HG03095 (cell line): ENCODE measurements around the gene KLK4.

ENCODE experiments used
- ATAC-seq: cut with Tn5 transposase; IDR thresholded peaks from one replicate; pipeline ENCODE4 v1.9.1; 2021; ENCODE audit warnings: moderate library complexity; ENCODE audit not compliant: unreplicated experiment

KLK4 gene

DNA sequence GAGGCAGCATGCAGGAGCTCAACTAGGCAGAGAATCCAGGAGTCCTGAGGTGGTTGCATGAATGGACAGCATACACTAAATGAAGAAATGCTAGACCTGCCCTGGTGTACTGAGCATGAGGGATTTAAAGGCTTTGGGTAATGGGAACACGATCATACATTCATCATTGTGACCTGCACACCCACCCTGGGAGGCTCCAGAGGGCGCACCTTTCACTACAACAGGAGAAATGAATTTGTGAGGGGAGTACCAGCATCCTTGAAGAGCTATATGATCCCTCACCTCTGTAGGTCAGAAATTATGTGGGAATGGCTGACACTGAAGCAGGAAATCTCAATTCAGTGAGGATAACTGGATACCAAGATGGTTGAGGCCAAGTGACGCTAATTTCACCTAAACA, 29.0 kb downstream of the KLK4 start:
- no peak for ATAC-seq

DNA sequence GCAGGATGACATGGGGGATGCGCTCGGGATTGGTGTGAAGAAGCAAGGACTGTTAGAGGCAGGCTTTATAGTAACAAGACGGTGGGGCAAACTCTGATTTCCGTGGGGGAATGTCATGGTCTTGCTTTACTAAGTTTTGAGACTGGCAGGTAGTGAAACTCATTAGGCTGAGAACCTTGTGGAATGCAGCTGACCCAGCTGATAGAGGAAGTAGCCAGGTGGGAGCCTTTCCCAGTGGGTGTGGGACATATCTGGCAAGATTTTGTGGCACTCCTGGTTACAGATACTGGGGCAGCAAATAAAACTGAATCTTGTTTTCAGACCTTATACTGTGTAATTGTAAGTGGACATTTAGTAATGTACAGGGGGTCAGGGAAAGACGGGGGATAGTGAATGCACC, 31.0 kb downstream of the KLK4 start:
- ATAC-seq: no peak

DNA sequence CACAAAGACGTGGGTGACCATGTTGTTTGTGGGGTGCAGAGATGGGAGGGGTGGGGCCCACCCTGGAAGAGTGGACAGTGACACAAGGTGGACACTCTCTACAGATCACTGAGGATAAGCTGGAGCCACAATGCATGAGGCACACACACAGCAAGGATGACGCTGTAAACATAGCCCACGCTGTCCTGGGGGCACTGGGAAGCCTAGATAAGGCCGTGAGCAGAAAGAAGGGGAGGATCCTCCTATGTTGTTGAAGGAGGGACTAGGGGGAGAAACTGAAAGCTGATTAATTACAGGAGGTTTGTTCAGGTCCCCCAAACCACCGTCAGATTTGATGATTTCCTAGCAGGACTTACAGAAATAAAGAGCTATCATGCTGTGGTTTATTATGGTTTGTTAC, 32.3 kb downstream of the KLK4 start:
- no peak for ATAC-seq

DNA sequence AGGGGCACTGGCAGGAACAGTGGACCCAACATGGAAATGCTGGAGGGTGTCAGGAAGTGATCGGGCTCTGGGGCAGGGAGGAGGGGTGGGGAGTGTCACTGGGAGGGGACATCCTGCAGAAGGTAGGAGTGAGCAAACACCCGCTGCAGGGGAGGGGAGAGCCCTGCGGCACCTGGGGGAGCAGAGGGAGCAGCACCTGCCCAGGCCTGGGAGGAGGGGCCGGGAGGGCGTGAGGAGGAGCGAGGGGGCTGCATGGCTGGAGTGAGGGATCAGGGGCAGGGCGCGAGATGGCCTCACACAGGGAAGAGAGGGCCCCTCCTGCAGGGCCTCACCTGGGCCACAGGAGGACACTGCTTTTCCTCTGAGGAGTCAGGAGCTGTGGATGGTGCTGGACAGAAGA, 33.9 kb downstream of the KLK4 start:
- no peak for ATAC-seq

DNA sequence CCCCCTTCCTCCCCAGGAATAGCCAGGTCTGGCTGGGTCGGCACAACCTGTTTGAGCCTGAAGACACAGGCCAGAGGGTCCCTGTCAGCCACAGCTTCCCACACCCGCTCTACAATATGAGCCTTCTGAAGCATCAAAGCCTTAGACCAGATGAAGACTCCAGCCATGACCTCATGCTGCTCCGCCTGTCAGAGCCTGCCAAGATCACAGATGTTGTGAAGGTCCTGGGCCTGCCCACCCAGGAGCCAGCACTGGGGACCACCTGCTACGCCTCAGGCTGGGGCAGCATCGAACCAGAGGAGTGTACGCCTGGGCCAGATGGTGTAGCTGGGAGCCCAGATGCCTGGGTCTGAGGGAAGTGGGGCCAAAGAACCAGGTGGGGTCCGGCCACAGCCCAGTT, 34.7 kb downstream of the KLK4 start:
- ATAC-seq: no peak

DNA sequence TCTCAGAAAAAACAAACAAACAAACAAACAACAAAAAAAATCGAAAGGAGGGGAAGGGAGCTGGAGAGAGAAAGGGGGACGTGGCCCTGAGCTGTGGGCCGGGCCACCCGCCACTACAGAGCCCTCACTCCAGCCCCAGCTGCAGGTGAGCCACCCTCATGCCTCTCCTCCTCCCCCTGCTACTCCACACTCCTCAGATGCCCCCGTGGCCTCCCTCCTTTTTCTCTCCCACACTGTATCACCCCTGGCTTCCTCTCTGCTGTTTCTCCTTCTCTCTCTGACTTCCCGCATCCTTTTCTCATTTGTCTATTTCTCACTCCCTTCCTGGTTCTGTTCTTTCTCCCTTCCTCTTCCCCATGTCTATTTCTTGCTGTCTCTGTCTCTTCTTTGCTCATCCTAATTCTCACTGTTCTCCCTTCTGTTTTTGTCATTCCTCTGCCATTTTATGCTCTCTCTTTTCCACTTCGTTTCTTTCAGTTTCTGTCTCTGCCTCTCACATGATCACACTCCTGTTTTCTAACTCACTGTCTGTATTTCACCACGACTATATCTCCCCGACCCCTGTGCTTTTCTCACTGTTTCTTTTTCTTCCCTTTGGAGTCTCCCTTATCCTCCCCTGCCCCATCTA, 35.3 kb downstream of the KLK4 start:
- no peak for ATAC-seq

DNA sequence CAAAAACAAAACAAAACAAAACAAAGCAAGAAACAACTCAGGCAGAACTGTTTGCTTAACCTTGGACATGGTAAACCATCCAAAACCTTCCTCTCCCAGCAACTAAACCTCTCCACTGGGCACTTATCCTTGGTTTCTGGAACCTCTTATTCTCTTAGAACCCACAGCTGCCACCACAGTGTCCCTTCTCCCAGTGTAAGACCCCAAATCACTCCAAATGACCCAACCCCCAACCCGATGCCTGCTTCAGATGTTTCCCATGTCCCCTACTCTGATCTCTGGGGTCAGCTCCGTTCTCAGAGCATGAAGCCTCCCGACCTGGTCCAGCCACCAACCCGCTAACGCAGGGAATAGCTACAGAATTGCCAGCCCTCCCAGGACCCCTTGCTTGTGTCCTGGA, 37.0 kb downstream of the KLK4 start:
- ATAC-seq: no peak

DNA sequence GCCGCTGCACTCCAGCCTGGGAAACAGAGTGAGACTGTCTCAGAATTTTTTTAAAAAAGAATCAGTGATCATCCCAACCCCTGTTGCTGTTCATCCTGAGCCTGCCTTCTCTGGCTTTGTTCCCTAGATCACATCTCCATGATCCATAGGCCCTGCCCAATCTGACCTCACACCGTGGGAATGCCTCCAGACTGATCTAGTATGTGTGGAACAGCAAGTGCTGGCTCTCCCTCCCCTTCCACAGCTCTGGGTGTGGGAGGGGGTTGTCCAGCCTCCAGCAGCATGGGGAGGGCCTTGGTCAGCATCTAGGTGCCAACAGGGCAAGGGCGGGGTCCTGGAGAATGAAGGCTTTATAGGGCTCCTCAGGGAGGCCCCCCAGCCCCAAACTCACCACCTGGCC, 38.1 kb downstream of the KLK4 start, which contains the start of gene KLK2:
TSS of gene KLK2 (plus strand) at position 384 of the 400 bp plus-strand sequence. CDS start 35 bp downstream, outside the sequence.
- no peak for ATAC-seq

DNA sequence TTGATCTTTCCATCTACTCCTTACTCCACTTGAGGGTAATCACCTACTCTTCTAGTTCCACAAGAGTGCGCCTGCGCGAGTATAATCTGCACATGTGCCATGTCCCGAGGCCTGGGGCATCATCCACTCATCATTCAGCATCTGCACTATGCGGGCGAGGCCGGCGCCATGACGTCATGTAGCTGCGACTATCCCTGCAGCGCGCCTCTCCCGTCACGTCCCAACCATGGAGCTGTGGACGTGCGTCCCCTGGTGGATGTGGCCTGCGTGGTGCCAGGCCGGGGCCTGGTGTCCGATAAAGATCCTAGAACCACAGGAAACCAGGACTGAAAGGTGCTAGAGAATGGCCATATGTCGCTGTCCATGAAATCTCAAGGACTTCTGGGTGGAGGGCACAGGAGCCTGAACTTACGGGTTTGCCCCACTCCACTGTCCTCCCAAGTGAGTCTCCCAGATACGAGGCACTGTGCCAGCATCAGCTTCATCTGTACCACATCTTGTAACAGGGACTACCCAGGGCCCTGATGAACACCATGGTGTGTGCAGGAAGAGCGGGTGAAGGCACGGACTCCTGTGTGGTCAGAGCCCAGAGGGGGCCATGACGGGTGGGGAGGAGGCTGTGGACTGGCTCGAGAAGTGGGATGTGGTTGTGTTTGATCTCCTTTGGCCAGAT, 40.6 kb downstream of the KLK4 start:
- no peak for ATAC-seq

DNA sequence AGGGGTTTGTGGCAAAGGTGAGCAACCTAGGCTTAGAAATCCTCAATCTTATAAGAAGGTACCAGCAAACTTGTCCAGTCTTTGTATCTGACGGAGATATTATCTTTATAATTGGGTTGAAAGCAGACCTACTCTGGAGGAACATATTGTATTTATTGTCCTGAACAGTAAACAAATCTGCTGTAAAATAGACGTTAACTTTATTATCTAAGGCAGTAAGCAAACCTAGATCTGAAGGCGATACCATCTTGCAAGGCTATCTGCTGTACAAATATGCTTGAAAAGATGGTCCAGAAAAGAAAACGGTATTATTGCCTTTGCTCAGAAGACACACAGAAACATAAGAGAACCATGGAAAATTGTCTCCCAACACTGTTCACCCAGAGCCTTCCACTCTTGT, 41.7 kb downstream of the KLK4 start:
- no peak for ATAC-seq

DNA sequence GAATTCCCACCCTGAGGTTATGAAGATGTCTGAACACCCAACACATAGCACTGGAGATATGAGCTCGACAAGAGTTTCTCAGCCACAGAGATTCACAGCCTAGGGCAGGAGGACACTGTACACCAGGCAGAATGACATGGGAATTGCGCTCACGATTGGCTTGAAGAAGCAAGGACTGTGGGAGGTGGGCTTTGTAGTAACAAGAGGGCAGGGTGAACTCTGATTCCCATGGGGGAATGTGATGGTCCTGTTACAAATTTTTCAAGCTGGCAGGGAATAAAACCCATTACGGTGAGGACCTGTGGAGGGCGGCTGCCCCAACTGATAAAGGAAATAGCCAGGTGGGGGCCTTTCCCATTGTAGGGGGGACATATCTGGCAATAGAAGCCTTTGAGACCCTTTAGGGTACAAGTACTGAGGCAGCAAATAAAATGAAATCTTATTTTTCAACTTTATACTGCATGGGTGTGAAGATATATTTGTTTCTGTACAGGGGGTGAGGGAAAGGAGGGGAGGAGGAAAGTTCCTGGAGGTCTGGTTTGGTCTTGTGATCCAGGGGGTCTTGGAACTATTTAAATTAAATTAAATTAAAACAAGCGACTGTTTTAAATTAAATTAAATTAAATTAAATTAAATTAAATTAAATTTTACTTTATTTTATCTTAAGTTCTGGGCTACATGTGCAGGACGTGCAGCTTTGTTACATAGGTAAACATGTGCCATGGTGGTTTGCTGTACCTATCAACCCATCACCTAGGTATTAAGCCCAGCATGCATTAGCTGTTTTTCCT, 49.5 kb downstream of the KLK4 start:
- ATAC-seq: no peak

DNA sequence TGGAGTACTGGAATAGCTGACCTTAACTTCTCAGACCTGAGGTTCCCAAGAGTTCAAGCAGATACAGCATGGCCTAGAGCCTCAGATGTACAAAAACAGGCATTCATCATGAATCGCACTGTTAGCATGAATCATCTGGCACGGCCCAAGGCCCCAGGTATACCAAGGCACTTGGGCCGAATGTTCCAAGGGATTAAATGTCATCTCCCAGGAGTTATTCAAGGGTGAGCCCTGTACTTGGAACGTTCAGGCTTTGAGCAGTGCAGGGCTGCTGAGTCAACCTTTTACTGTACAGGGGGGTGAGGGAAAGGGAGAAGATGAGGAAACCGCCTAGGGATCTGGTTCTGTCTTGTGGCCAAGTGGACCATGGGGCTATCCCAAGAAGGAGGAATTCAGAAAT, 50.2 kb downstream of the KLK4 start:
- ATAC-seq: no peak

DNA sequence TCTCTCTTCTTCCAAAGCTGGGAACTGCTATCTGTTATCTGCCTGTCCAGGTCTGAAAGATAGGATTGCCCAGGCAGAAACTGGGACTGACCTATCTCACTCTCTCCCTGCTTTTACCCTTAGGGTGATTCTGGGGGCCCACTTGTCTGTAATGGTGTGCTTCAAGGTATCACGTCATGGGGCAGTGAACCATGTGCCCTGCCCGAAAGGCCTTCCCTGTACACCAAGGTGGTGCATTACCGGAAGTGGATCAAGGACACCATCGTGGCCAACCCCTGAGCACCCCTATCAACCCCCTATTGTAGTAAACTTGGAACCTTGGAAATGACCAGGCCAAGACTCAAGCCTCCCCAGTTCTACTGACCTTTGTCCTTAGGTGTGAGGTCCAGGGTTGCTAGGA, 51.3 kb downstream of the KLK4 start:
- no peak for ATAC-seq

DNA sequence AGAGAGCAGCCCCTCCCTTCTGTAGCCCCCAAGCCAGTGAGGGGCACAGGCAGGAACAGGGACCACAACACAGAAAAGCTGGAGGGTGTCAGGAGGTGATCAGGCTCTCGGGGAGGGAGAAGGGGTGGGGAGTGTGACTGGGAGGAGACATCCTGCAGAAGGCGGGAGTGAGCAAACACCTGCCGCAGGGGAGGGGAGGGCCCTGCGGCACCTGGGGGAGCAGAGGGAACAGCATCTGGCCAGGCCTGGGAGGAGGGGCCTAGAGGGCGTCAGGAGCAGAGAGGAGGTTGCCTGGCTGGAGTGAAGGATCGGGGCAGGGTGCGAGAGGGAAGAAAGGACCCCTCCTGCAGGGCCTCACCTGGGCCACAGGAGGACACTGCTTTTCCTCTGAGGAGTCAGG, 52.3 kb downstream of the KLK4 start:
- no peak for ATAC-seq

DNA sequence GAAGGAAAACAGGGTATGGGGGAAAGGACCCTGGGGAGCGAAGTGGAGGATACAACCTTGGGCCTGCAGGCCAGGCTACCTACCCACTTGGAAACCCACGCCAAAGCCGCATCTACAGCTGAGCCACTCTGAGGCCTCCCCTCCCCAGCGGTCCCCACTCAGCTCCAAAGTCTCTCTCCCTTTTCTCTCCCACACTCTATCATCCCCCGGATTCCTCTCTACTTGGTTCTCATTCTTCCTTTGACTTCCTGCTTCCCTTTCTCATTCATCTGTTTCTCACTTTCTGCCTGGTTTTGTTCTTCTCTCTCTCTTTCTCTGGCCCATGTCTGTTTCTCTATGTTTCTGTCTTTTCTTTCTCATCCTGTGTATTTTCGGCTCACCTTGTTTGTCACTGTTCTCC, 53.8 kb downstream of the KLK4 start:
- ATAC-seq: no peak
